Hepatocyte (in vitro differentiated cells): Measurements from ENCODE around the gene INPP4B. TPM values are rescaled to one million over a fixed set of nuclear protein-coding genes. Genes with fewer than 3 reads are reported as not detected.

ENCODE experiments used
- DNase-seq: peaks from one replicate; pipeline ENCODE4 v3.0.0-alpha.2; 2016; ENCODE audit warnings: low spot score
- H2AFZ ChIP-seq: fragments of 200-600 bp; sonication (generic); 2 replicates; pipeline ENCODE4 v1.6.0; 2016; ENCODE audit warnings: antibody characterized with exemption, mild to moderate bottlenecking
- H3K27ac ChIP-seq: fragments of 200-600 bp; sonication (generic); 2 replicates; pipeline ENCODE4 v1.5.1; 2016; ENCODE audit warnings: mild to moderate bottlenecking
- H3K27me3 ChIP-seq: fragments of 200-600 bp; sonication (generic); 2 replicates; pipeline ENCODE4 v1.6.1; 2016
- H3K36me3 ChIP-seq: fragments of 200-600 bp; sonication (generic); replicated peaks from 2 replicates; pipeline ENCODE4 v1.5.1; 2016; ENCODE audit warnings: low read depth; ENCODE audit not compliant: insufficient read depth
- H3K4me1 ChIP-seq: fragments of 200-600 bp; sonication (generic); 2 replicates; pipeline ENCODE4 v1.5.1; 2016; ENCODE audit warnings: mild to moderate bottlenecking, moderate library complexity; ENCODE audit not compliant: insufficient read depth
- H3K4me2 ChIP-seq: fragments of 200-600 bp; sonication (generic); 2 replicates; pipeline ENCODE4 v1.6.0; 2016
- H3K4me3 ChIP-seq: fragments of 200-600 bp; sonication (generic); 2 replicates; pipeline ENCODE4 v1.5.1; 2016; ENCODE audit warnings: mild to moderate bottlenecking
- H3K79me2 ChIP-seq: fragments of 200-600 bp; sonication (generic); 2 replicates; pipeline ENCODE4 v1.6.0; 2017; ENCODE audit warnings: mild to moderate bottlenecking
- H3K9me2 ChIP-seq: fragments of 200-600 bp; sonication (generic); replicated peaks from 2 replicates; pipeline ENCODE4 v1.6.0; 2017; ENCODE audit warnings: mild to moderate bottlenecking; ENCODE audit not compliant: insufficient read depth
- H3K9me3 ChIP-seq: fragments of 200-600 bp; sonication (generic); 2 replicates; pipeline ENCODE4 v1.5.1; 2016; ENCODE audit warnings: low read depth, mild to moderate bottlenecking
- H4K20me1 ChIP-seq: fragments of 200-600 bp; sonication (generic); 2 replicates; pipeline ENCODE4 v1.6.0; 2016; ENCODE audit warnings: mild to moderate bottlenecking; ENCODE audit not compliant: insufficient read depth, poor library complexity, severe bottlenecking
- EZH2 ChIP-seq: fragments of 200-600 bp; sonication (generic); IDR thresholded peaks from 2 replicates; pipeline ENCODE4 v1.6.1; 2016; ENCODE audit warnings: antibody characterized with exemption, mild to moderate bottlenecking, borderline replicate concordance
- EZH2phosphoT487 ChIP-seq: fragments of 200-600 bp; sonication (generic); IDR thresholded peaks from one replicate; pipeline ENCODE4 v1.6.1; 2018; ENCODE audit warnings: antibody characterized with exemption, mild to moderate bottlenecking, low read depth, moderate library complexity; ENCODE audit not compliant: unreplicated experiment, severe bottlenecking
- WGBS: methylation state at CpG from one replicate; pipeline ENCODE4 v1.1.6; 2016; ENCODE audit warnings: low lambda C conversion rate; ENCODE audit errors: missing lambda C conversion rate; 5-methylcytosine and 5-hydroxymethylcytosine counted together
- polyA plus RNA-seq: library from polyadenylated mRNA; unstranded; fragments of >200 nt; fragmentation: Nextera tagmentation; extraction: Ambion mirVana; gene quantifications from 2 replicates; pipeline ENCODE4 v1.2.1, GENCODE V29; 2016
- total RNA-seq: library from RNA; depleted of rRNA; stranded (reverse); fragments of >200 nt; gene quantifications from 2 replicates; pipeline ENCODE4 v1.2.3, GENCODE V29; 2014
- TF ChIP-seq, protein P1 (sequence below): fragments of 200-600 bp; sonication (generic); IDR thresholded peaks from 2 replicates; pipeline ENCODE4 v1.5.1; 2016; ENCODE audit warnings: antibody characterized with exemption, mild to moderate bottlenecking; ENCODE audit not compliant: poor library complexity

The INPP4B gene
- total and polyA plus RNA-seq, 2 experiments from 2014 or later, result 4.2 to 7.1 TPM

DNA sequence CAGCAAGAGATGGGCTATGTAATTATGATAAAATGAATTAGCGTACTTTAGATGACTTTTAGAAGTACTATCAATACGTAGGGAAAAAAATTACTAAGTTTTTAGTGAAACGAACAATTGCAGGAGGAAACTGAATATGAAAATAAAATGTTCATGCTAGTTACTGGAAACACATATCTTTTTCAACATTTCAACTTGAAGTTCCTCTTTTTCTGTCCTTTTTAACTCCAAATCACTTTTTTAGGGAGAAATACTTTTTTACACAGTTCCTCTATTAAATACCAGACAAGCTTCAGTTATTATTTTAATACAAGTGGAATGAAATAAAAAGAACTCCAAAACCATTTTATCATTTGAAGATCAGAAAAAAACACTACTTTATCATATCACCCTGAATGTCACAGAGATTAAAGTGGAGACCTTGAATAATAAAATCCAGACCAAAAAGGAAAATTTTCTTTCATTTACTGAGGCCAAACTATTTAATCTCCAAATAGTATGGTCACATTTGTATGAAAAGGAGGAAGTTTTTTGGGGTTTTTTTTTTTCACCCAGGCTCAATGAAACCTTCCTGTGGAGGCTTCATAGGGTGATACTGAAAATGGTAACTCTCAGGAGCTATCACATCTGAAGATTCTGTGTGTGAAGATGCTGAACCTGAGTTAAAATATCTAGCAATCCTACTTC lies 306.2 kb downstream of the INPP4B start:
- TF ChIP-seq EZH2 (no peak), EZH2phosphoT487 (no peak)
- TF ChIP-seq, protein P1, sequence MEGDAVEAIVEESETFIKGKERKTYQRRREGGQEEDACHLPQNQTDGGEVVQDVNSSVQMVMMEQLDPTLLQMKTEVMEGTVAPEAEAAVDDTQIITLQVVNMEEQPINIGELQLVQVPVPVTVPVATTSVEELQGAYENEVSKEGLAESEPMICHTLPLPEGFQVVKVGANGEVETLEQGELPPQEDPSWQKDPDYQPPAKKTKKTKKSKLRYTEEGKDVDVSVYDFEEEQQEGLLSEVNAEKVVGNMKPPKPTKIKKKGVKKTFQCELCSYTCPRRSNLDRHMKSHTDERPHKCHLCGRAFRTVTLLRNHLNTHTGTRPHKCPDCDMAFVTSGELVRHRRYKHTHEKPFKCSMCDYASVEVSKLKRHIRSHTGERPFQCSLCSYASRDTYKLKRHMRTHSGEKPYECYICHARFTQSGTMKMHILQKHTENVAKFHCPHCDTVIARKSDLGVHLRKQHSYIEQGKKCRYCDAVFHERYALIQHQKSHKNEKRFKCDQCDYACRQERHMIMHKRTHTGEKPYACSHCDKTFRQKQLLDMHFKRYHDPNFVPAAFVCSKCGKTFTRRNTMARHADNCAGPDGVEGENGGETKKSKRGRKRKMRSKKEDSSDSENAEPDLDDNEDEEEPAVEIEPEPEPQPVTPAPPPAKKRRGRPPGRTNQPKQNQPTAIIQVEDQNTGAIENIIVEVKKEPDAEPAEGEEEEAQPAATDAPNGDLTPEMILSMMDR, result no peak
- DNase-seq, result no peak
- Histone ChIP-seq H3K4me2 (no peak overlapping the region), H3K9me2 (no peaks in the 10 kb centered on the region), H3K9me3 (no peaks in the 10 kb centered on the region), H4K20me1 (no peaks in the 10 kb centered on the region), H3K27me3 (no peaks in the 10 kb centered on the region), H2AFZ (no peak overlapping the region), H3K4me1 (no peaks in the 10 kb centered on the region), H3K27ac (no peak overlapping the region), H3K79me2 (no peaks in the 10 kb centered on the region), H3K4me3 (no peak overlapping the region), H3K36me3 (no peaks in the 10 kb centered on the region)
- WGBS, result 29% methylated on average over 3 of the region's 3 CpGs

DNA sequence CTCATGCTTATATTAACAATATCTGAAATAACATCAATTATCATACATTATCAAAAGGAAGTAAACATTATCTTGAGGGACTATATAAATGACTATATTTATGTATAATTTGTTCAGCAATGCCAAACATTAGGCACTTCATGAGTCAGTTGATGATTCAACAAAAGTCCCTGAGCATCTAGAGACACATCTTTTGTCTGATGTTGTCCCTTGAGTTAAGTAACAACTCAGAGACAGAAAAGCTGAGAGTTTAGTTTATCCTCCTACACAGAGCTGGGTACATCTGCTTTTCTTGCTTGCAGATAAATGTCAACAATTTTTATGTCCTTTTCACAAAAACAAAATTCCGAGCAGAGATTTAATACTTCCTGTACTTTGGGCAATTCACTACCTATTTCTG lies 311.1 kb downstream of the INPP4B start:
- Histone ChIP-seq H3K79me2 (no peaks in the 10 kb centered on the region), H2AFZ (no peak overlapping the region), H4K20me1 (no peaks in the 10 kb centered on the region), H3K4me1 (no peaks in the 10 kb centered on the region), H3K36me3 (no peaks in the 10 kb centered on the region), H3K9me2 (no peaks in the 10 kb centered on the region), H3K4me3 (no peak overlapping the region), H3K4me2 (no peak overlapping the region), H3K9me3 (no peaks in the 10 kb centered on the region), H3K27me3 (no peaks in the 10 kb centered on the region), H3K27ac (no peak overlapping the region)
- no peak for DNase-seq
- TF ChIP-seq, protein P1, result no peak
- TF ChIP-seq EZH2phosphoT487, result no peak
- TF ChIP-seq EZH2, result no peak
- WGBS, result 50% methylated on average over 1 of the region's 1 CpG

DNA sequence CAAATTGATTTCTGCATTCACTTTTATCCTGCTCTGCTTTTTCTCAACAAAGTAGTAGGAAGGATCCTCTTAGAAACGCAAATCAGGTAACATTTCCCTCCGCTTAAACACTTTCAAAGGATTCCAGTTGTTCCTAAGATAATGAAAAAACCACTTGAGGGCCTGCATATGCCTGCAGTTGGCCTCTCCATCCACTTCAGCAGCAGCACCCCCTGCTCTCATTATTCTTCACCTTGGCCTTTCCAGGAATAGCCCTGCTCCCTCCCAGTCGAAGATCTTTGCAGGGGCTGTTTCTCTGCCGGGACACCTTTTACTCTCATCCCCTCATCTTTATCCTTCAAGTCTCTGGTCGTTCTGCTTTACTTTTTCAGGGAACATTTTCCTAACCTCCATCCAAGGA lies 314.0 kb downstream of the INPP4B start:
- no peak for TF ChIP-seq EZH2
- TF ChIP-seq, protein P1, result no peak
- TF ChIP-seq EZH2phosphoT487, result no peak
- Histone ChIP-seq H3K36me3 (no peaks in the 10 kb centered on the region), H4K20me1 (no peaks in the 10 kb centered on the region), H3K27ac (no peak overlapping the region), H3K4me2 (no peak overlapping the region), H3K9me2 (no peaks in the 10 kb centered on the region), H3K4me3 (no peak overlapping the region), H3K79me2 (no peaks in the 10 kb centered on the region), H3K9me3 (no peaks in the 10 kb centered on the region), H2AFZ (no peak overlapping the region), H3K4me1 (no peaks in the 10 kb centered on the region), H3K27me3 (no peaks in the 10 kb centered on the region)
- no peak for DNase-seq
- 80% methylated on average over 5 of the region's 5 CpGs for WGBS

DNA sequence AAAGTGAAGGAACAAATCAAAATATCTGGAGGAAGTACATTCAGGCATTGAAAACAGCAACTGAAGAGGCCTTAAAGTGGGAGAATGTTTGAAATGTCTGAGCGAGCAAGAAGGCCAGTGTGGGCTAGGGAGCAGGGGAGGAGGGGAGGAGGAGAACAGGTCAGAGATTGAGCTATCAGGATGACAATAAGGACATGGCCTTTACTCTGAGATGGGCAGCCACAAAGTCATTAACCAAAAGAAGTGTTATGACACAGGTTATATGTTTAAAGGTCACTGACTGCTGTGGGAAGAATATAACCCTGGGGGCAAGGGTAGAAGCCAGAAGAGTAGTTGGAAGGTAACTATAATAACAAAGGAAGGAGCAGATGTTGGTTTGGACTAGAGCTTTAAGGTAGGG lies 315.4 kb downstream of the INPP4B start:
- no peak for DNase-seq
- no peak overlapping the region for H3K4me2 ChIP-seq
- no peak overlapping the region for H3K27ac ChIP-seq
- no peak overlapping the region for H2AFZ ChIP-seq
- no peaks in the 10 kb centered on the region for H3K36me3 ChIP-seq
- H3K79me2 ChIP-seq, result no peaks in the 10 kb centered on the region
- no peaks in the 10 kb centered on the region for H3K9me3 ChIP-seq
- no peaks in the 10 kb centered on the region for H3K4me1 ChIP-seq
- no peak for TF ChIP-seq EZH2phosphoT487
- TF ChIP-seq, protein P1, result no peak
- TF ChIP-seq EZH2, result no peak
- H3K9me2 ChIP-seq, result no peaks in the 10 kb centered on the region
- 77% methylated on average over 1 of the region's 1 CpG for WGBS
- no peak overlapping the region for H3K4me3 ChIP-seq
- H3K27me3 ChIP-seq, result no peaks in the 10 kb centered on the region
- H4K20me1 ChIP-seq, result no peaks in the 10 kb centered on the region
